NCI-H1048 (cell line): ENCODE results near the gene CSMD2.

Experiments
- DNase-seq: peaks from one replicate; lab custom pipeline; 2025; lab: John Stamatoyannopoulos, UW

Gene CSMD2

DNA sequence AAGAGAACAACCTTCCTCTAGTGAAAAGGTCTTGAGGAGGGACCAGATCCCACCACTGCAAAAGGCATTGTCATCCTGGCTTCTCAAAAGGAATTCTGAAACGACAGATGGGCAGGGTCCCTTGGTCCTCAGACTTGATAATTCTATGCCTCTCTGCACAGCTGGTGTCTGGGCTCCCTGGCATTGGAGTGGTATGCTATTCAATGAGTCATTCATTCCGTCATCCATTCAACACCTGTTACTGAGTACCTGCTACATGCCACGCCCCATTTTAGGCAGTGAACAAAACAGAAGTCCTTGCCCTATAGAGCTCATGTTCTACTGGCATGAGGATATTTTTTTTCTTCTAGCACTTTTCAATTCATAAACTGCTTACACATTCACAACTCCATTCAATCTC, 347.0 kb downstream of the CSMD2 start:
- DNase-seq, result no peak

DNA sequence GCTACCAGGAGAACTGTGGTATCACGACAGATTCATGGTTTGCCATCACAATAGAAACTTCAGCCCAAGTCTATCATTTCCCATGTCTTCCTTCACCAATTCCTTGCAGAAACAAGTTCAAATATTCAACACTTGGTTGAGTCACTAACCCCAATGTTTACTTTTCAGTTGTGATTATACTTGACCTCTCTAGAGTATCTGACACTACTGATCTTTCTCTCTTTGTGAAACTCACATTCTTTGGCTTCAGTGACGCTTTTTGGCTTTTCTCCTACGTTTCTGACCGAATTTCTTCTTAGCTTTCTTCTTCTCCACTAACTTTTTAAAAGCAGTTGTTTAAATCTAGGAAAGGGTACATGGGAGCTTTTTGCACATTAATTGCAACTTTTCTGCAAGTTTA, 350.0 kb downstream of the CSMD2 start:
- DNase-seq, result no peak

DNA sequence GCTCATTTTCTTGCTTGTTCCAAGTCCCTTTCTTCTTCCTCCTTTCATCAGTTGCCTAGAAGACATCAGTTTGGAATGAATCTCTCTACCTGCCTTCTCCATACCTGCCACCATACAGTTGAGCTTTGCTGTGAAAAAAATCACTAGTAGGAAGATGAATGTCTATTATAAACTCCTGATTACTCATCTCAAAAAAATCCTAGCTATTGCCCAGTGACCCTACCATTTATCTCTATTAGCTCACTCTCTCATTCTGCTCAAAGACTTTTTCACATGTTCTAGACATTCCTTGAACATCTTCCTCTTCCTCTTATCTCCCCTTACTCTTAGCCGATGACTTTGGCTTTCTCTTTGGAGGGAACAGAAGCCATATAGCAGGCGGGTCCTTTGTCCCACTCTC, 350.9 kb downstream of the CSMD2 start:
- no peak for DNase-seq

DNA sequence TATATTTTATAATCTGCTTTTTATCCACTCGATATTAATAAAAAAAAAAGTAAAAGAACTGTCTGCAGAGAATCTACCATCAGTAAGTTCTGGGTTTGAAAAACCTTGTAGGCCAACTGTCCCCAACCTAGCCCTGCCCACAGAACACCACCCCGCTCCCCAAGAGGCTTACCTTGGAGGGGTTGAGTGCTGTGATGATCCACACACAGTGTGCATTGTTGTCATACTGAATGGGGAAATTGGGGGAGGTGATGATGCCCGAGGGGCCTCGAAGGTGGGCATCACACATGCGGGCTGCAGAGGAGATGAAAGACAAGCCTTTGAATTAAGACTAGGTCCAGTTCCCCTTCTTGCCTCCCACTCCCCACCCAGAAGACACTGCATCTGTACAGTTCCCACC, 354.5 kb downstream of the CSMD2 start:
- DNase-seq, result no peak

DNA sequence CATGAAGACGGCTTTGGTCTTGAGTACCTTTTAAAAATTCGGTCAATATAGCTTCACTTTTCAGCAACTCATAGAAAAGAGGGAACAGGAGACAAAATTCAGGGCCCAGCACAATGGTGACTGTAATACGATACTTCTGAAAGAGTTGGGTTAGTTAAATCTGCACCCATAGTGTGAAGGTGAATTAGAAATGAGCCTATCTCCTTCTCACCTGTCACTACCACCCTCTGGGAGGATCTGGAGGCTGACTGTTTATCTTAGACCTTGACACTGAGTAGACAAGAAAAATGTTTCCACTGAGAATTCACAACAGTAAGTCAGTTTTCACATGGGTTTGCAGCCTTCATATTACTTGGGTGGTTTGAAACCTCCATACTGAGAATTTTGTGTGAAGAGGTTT, 359.0 kb downstream of the CSMD2 start:
- DNase-seq, result no peak

DNA sequence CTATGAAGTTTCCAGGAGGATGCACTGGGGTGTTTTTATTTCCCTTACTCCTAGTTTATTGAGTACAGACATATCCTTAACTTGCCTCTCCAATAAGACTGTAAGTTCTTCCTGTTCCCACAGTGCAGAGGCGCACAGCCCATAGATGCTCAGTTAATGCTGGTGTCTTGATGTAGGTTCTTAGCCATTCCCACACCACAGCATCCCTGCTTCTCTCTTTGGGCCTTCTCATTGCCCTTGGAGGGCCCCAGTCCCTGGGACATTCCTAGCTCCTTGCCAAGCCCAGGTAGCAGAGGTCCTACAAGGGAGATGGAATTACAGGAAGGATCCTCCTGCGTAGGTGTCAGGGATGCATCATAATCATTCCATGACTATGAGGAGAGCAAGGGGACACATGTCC, 362.8 kb downstream of the CSMD2 start:
- no peak for DNase-seq

DNA sequence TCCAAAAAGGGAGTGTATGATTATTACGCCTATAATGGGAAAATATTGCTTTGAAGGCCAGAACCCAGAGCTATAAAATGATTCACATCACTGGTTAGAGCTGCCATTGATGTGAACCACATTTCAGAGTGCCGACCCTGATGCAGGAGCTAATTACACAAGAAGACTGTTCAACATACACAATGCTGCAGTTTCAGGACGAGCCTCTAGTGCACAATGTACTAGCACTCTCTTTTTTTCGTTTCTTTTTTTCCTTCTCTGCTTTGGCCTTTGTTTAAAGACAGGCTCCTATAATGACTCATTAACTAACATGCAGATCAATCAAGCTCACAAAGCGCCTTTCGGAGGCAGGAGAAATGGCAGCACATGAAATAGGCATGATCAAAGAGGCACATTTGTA, 367.2 kb downstream of the CSMD2 start:
- DNase-seq, result no peak

DNA sequence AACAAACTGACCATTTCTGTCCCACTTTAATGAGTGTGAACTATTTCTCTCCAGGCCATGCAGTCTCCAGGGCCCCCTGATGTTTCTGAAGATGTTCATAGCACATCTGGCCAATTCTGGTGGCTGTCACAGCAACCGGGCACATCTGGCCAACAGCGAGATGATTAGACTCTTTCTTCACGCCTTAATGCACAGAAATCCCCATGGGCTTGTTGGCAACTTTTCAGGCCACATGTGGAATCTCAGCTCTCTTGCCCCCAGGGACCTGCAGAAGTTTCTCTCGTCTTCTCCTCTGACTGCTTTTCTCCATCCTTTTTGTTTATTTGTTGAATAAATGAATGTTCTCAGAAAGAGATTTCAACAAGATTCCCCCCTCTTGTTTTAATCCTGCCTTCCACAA, 372.4 kb downstream of the CSMD2 start:
- DNase-seq, result no peak

DNA sequence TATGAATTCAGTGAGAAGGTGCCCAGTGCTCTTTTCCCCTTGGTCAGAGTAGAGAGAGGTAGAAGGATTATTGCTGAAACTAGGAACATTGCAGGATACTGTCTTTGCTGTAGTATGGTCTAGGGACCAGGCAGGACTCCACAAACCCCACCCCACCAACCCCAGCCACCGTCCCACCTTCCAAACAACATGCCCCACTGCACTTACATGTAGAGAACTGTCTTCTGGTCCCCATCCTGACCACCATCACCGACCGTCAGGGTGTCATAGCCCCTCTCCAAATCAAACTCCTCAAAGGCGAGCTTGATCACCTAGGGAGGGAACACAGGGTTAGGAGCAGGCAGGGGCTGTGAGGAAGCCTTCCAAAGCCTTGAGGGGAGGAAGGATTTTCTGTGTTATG, 372.8 kb downstream of the CSMD2 start:
- no peak for DNase-seq

DNA sequence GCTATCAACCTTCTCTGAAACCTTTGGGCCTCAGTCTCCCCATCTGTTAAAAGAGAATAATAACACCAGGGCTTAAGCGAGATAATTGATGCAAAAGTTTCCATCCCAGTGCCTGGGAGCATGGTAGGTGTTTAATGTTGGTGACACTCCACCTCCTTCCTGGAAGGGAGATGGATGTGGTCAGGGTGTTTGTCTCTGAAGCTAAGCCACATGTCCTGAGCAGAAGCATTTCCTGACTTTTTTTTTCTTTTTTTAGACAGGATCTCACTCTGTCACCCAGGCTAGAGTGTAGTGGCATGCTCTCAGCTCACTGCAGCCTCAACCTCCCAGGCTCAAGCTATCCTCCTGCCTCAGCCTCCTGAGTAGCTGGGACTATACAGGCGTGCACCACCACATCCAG, 373.8 kb downstream of the CSMD2 start:
- no peak for DNase-seq

DNA sequence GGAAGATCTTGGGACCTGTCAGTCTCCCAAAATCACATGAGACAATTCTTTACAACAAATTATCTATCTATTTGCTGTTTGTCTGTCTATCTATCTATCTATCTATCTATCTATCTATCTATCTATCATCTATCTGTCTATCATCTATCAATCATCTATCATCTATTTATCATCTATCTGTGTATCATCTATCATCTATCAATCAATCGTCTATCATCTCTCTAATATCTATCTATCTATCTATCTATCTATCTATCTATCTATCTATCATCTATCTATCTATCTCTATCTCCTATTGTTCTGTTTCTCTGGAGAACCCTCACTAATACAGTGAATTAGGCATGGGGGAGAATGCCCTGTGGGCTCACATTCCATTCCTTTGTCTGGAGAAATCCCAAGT, 374.5 kb downstream of the CSMD2 start:
- no peak for DNase-seq

DNA sequence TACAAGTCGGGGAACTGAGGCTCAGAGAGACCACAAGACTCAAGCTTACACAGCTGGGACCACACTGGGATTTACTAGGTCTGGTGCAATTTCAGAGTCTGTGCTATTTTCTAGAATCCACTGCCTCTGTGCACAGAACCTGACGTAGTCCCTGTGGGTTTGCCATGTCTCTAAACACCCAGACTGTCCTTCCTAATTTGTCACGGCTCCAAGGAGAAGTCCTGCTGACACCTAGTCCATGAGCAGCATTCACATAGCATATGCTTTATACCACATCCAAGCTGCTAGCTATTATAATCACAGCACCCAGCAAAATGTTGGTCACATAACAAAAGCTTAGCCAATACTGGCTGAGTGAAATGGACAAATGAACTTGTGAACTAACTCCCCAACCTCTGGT, 380.2 kb downstream of the CSMD2 start:
- no peak for DNase-seq

DNA sequence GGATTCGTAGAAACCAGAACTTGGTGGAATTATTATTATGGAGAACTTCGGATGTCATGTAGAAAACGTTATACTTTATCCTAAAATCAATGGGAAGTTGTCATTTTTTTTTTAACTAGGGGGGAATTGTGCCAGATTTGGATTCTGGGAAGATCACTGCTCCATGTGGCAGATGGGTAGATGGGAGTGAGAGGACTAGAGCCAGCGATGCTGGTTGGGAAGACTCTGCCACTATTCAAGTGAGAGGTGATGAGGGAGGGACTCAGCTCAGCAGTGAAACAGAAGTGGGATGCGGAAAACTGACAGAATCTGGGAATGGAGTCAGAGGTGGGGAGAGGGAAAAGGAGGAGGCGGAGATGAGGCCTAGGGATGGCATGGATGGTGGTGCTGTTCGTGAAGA, 382.3 kb downstream of the CSMD2 start:
- DNase-seq, result no peak

DNA sequence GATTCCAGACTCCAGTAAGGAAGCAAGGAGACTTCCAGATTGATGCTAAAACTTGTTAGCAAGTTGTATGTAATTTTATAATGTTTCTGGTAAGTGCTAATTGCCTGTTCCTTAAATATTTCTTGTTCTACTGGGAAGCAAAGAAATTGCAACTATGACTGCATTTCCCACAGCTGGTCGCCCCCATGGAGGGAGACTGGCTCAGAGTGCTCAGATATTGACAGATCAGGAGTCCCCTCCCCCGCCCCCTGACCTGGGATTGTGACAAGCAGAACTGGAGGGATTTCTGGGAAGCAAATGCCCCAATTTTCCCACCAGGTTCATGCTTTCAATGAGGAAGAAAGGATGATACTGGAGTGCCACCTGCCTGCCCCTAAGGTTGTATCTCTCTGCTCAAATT, 383.4 kb downstream of the CSMD2 start:
- DNase-seq, result no peak

DNA sequence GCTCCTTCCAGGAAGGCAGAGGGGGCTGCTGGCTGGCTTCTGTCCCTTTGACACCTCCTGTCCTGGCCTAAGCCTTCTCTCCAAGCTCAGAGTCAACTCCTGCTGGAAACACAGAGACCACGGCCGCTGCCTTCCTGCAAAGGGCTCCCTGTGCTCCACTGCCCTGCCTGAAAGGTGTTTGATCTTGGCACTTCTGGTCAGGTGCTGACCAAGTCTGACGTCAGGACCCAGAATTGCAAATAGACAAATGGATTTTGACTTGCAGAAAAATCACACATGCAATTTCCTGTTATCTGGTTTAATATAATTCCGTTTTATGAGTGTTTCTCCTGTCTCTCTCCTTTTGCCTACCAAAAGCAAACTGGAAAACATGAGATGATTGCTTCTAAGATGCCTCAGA, 387.7 kb downstream of the CSMD2 start:
- DNase-seq, result no peak

DNA sequence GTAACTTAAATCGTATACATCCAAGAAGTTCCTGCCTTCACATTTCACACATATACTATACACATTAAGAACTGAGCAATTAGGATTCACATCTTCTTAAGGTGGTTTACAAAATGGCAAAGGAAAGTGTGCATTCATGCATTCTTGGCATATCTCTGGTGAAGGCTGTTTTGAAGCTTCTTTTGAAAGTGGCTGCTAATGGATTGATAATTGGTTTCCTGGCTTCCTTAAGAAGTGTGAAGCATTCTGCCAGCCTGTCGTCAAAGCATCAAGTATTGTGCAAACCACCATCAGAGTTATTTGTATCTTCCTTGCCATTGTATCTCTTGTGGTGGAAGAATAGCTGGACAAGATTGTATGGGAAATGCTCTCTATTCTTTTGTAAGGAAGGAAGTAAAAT, 396.2 kb downstream of the CSMD2 start:
- no peak for DNase-seq

DNA sequence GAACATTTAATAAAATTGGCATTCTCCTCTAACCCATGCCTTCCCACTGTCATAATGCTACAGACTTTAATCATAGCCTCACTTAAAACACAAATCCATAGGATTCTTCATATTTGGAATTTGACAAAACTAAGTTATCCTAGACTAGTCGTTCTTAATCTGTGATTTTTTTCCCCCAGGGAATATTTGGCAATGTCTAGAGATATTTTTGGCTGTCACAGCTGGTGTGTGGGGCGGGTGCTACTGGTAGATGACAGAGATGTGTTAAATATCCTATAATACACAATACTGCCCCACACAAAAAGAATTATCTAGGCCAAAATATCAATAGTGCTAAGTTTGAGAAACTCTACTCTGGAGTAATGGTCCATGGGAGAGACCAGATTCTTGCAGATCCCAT, 396.9 kb downstream of the CSMD2 start:
- no peak for DNase-seq

DNA sequence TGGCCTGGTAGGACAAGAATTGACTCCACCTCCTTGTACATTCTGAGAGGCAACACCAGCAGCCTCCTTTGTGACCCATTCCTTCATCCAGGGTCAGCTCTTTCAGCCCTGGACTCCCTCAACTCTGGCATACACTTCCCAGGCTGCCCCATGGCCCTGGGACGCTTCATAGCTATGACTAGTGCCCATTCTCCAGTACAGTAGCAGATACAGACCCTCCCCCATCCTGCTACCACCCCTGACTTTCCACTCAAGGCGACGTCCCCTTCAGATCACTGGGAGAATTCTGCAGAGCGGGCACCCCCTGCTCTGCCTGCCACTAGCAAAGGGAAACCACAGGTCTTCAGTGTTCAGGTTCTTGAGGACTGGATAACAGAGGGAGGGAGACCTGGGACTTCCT, 400.9 kb downstream of the CSMD2 start:
- DNase-seq, result no peak

DNA sequence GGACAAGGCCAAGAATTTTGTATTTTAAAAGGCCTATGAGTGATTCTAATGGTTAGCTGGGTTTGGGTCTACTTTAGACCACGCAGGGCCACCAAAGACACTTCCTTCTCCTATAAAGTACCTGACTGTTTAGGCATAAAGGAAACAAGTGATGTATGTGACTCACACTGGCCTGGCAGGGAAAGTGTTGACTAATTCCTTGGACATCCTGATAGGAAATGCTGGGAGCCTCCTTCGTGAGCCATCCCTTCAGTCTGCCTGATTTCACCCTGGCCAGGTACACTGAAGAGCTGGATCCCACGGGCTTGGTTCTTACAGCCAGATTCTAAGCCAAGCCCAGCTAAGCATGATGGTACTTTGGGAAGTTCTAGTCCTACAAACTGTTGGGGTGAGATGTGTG, 401.6 kb downstream of the CSMD2 start:
- DNase-seq, result no peak

DNA sequence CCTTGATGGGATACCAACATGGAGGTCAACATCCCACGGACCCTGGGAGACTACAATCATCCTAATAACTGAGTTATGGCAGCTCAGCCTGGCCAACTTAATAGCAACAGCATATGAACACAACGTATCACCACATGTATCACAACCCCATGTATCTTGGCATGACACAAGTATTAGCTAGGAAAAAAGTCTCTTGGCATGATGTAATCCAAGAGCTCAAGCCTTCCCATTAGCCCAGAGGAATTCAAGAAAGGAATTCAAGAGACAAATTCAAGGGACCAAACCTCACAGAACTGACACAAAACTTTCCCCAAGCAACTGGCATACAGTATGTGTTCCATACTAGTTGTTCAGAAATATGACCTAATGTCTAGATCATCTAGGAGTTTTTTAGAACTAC, 402.1 kb downstream of the CSMD2 start:
- no peak for DNase-seq

DNA sequence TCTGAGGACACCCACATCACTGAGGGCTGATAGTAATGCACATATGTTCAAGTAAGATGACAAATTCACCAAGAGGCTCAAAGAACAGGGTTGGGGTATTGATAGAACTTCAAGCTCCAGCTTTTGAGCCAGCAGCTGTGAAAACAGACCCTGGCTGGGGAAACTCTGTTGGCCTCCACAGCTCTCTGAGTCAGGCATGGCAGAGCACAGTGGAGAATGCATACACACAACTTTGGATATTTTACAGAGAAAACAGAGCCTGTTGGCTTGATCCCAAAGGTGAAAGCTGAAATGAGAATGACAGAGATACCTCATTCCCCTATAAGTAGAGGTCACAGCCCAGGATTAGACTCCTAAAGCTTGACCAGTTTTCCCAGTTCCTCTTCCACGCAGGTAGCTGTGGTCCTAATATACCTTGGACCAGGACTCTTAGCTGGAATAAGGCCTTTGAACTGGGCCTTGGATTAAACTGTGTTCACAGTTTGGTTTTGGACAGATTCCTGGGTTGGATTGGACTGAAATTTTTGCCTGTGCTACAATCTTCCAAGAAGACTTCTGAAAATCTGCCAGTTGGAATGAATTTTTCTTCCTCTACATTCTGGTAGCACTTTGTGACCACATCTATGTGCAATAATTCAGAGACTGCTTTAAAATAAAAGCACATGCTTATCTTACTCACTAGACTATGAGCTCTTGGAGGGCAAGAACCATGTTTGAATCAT, 402.8 kb downstream of the CSMD2 start:
- DNase-seq, result no peak

DNA sequence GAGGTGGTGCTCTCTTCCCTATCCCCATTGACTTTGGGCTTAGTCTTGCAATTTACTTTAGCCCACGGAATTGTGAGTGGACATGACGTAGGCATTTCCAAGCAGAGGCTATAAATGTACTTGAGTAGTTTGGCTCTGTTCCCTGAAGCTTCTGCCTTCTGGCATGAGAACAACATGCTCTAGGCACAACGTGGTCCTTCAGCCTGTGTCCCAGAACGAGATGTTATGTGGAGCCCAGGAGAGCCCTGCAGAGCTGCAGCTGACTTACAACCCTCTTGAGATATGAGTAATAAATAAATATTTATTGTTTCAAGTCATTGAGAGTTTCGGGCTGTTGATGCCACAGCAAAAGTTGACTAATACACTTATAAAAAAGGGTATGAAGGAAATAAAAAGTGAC, 406.3 kb downstream of the CSMD2 start:
- DNase-seq, result no peak

DNA sequence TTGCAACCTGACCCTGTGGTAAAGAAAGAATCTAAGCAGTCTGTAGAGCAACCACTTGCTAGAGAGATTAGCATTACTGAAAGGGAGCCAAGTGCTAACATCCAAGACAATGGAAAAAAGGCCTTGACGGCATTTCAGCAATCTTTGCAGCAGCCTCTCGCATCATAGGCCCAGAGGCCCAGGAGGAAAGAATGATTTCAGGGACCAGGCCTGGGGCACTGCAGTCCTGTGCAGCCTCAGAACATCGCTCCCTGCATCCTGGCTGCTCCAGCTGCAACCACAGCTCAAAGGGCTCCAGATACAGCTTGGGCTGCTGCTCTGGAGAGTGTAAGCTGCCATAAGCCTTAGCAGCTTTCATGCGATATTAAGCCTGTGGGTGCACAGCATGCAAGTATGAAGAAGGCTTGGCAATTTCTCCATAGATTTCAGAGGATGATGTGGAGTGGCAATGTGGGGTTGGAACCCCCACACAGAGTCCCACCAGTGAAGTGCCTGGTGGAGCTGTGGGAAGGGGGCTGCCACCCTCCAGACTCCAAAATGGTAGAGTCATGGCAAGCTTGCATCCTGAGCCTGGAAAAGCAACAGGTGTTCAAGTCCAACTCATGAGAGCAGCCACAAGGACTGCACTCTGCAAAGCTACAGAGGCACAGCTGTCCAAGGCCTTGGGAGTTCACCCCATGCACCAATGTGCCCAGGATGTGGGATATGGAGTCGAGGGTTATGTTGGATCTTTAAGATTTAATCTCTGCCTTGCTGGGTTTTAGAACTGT, 411.8 kb downstream of the CSMD2 start:
- DNase-seq, result no peak

DNA sequence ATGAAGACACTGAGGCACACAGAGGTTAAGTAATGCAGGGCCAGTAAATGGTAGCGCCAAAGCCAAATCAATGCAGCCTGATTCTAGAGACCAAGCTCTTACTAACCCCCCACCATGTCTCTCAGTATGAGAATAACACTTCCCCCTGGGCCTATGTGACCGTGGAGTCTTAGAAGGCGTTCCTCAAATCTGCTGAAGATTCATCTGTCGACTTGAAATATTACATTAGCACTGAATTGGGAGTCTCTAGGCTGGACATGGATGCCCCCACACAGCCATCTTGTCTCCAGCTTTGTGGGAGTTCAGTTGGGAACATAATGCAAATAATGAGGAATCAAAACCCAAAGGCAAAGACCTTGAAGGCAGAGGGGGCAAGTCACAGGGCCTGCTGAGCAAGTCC, 419.1 kb downstream of the CSMD2 start:
- DNase-seq, result no peak
